Adrenal gland (tissue), 5 donors: ENCODE measurements around the gene SCN1B.

Source experiments
- POLR2A ChIP-seq, 2 donors: fragments of 450-650 bp; IDR thresholded peaks; one replicate each; pipeline ENCODE4 v1.6.1; 2017; ENCODE audit warnings: antibody characterized with exemption in 2 of 2, mild to moderate bottlenecking in 2 of 2, moderate library complexity in 1 of 2
- TF ChIP-seq, protein P1 (sequence below), 6 experiments: fragments of 450-650 bp in 4 of 6; fragments of 200-600 bp in 2 of 6; sonication (generic) in 1 of 6; IDR thresholded peaks; 1 replicate in 5 of 6; 2 replicates in 1 of 6; pipeline versions ENCODE4 v1.5.1 to v1.8.0; 2016 to 2021; ENCODE audit warnings: antibody characterized with exemption in 6 of 6, mild to moderate bottlenecking in 2 of 6, moderate library complexity in 1 of 6
- donor health status: DM: no; HTN: no; CAD: no.

DNA sequence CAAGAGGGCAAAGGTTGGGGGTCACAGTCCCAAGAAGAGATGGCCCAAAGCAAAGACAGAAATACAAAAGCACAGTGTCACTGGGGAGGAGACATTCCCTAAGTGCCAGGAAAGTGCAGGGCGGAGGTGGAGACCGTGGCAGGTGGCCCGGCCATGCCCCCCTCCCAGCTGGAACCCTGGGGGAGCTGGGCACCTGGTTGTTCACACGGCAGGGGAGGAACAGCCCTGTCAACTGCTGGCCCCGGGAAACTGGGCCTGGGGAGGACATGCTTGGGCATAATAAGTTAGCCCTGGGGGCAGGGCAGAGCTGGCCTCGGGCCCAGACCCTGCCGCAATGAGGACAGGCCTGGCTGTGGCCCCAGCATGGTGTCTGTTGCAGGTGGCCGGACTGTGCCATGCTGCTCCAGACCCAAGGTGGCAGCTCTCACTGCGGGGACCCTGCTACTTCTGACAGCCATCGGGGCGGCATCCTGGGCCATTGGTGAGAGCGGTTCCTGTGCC, 18.7 kb downstream of the SCN1B start:
- TF ChIP-seq POLR2A (IDR thresholded peaks at IDR 0.05): no peak
- TF ChIP-seq, protein P1, sequence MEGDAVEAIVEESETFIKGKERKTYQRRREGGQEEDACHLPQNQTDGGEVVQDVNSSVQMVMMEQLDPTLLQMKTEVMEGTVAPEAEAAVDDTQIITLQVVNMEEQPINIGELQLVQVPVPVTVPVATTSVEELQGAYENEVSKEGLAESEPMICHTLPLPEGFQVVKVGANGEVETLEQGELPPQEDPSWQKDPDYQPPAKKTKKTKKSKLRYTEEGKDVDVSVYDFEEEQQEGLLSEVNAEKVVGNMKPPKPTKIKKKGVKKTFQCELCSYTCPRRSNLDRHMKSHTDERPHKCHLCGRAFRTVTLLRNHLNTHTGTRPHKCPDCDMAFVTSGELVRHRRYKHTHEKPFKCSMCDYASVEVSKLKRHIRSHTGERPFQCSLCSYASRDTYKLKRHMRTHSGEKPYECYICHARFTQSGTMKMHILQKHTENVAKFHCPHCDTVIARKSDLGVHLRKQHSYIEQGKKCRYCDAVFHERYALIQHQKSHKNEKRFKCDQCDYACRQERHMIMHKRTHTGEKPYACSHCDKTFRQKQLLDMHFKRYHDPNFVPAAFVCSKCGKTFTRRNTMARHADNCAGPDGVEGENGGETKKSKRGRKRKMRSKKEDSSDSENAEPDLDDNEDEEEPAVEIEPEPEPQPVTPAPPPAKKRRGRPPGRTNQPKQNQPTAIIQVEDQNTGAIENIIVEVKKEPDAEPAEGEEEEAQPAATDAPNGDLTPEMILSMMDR (IDR thresholded peaks at IDR 0.05): no peak
